SU-DHL-6 (cell line): ENCODE data around the gene SYNM.

Experiments used
- H2AFZ ChIP-seq: fragments of 200-600 bp; sonication (generic); 2 replicates; pipeline ENCODE4 v1.6.1; 2014; ENCODE audit warnings: low read depth, mild to moderate bottlenecking, moderate library complexity, mixed read lengths, antibody characterized with exemption, low read length; ENCODE audit not compliant: severe bottlenecking
- H3F3A ChIP-seq: fragments of 200-600 bp; shearing (Covaris generic); 2 replicates; pipeline ENCODE4 v1.6.0; 2016; ENCODE audit warnings: antibody characterized with exemption, mild to moderate bottlenecking; ENCODE audit not compliant: insufficient read depth
- H3K27ac ChIP-seq: fragments of 200-600 bp; sonication (generic); 2 replicates; pipeline ENCODE4 v1.5.1; 2016; ENCODE audit warnings: low read depth, mild to moderate bottlenecking, low read length, moderate library complexity, mixed read lengths
- H3K27me3 ChIP-seq: fragments of 200-600 bp; sonication (generic), shearing (Covaris generic); 2 replicates; pipeline ENCODE4 v1.6.0; 2014; ENCODE audit warnings: mild to moderate bottlenecking, low read length
- H3K36me3 ChIP-seq: fragments of 200-600 bp; sonication (generic); 2 replicates; pipeline ENCODE4 v1.6.1; 2014; ENCODE audit warnings: mild to moderate bottlenecking, low read length, mixed read lengths
- H3K4me2 ChIP-seq: fragments of 300-600, 200-600 bp; shearing (Covaris generic), sonication (generic); 2 replicates; pipeline ENCODE4 v1.6.0; 2014; ENCODE audit warnings: low read length, low read depth, mild to moderate bottlenecking; ENCODE audit not compliant: poor library complexity, severe bottlenecking
- H3K4me3 ChIP-seq: fragments of 200-600 bp; sonication (generic); 2 replicates; pipeline ENCODE4 v1.5.1; 2014; ENCODE audit warnings: antibody characterized with exemption, low read length, mild to moderate bottlenecking, mixed read lengths; ENCODE audit not compliant: insufficient read depth, poor library complexity, severe bottlenecking
- H3K79me2 ChIP-seq: fragments of 200-600 bp; sonication (generic); 2 replicates; pipeline ENCODE4 v1.6.1; 2014; ENCODE audit warnings: mild to moderate bottlenecking, low read length, moderate library complexity; ENCODE audit not compliant: insufficient read depth
- H3K9ac ChIP-seq: fragments of 200-600 bp; sonication (generic); 2 replicates; pipeline ENCODE4 v1.7.0; 2014; ENCODE audit warnings: mild to moderate bottlenecking, low read length
- H3K9me2 ChIP-seq: fragments of 200-600 bp; sonication (generic); replicated peaks from 2 replicates; pipeline ENCODE4 v1.6.1; 2014; ENCODE audit warnings: low read length; ENCODE audit not compliant: insufficient read depth
- H3K9me3 ChIP-seq: fragments of 200-600 bp; sonication (generic); 2 replicates; pipeline ENCODE4 v1.6.1; 2014; ENCODE audit warnings: low read length, mixed read lengths; ENCODE audit not compliant: insufficient read depth
- H4K20me1 ChIP-seq: fragments of 200-600 bp; sonication (generic); 2 replicates; pipeline ENCODE4 v1.6.1; 2014; ENCODE audit warnings: low read depth, mild to moderate bottlenecking, antibody characterized with exemption, low read length, moderate library complexity, mixed read lengths
- CTCF ChIP-seq: fragments of 200-600 bp; sonication (generic); IDR thresholded peaks from one replicate; pipeline ENCODE4 v1.5.1; 2017; ENCODE audit warnings: antibody characterized with exemption, mild to moderate bottlenecking, low read length, moderate library complexity; ENCODE audit not compliant: insufficient read depth, poor library complexity, severe bottlenecking
- EZH2phosphoT487 ChIP-seq: fragments of 200-600 bp; sonication (generic), shearing (Covaris generic); conservative IDR thresholded peaks from 2 replicates; pipeline ENCODE4 v1.6.1; 2018; ENCODE audit warnings: mild to moderate bottlenecking, antibody characterized with exemption, low read length, moderate library complexity, mixed read lengths

The SYNM gene

GRCh38 chr15:99131441-99132023 is 26.7 kb downstream of the SYNM start:
- no peak overlapping the region for H2AFZ ChIP-seq
- no peak overlapping the region for H3K4me3 ChIP-seq
- no peak overlapping the region for H3K4me2 ChIP-seq
- H3K9me2 ChIP-seq = no peaks in the 10 kb centered on the region
- no peak overlapping the region for H3K9ac ChIP-seq
- no peaks in the 10 kb centered on the region for H3K79me2 ChIP-seq
- H4K20me1 ChIP-seq = no peaks in the 10 kb centered on the region
- no peaks in the 10 kb centered on the region for H3K27me3 ChIP-seq
- H3F3A ChIP-seq = no peaks in the 10 kb centered on the region
- TF ChIP-seq CTCF (no peak), EZH2phosphoT487 (no peak)
- H3K9me3 ChIP-seq = no peaks in the 10 kb centered on the region
- no peak overlapping the region for H3K27ac ChIP-seq
- H3K36me3 ChIP-seq = no peaks in the 10 kb centered on the region

DNA sequence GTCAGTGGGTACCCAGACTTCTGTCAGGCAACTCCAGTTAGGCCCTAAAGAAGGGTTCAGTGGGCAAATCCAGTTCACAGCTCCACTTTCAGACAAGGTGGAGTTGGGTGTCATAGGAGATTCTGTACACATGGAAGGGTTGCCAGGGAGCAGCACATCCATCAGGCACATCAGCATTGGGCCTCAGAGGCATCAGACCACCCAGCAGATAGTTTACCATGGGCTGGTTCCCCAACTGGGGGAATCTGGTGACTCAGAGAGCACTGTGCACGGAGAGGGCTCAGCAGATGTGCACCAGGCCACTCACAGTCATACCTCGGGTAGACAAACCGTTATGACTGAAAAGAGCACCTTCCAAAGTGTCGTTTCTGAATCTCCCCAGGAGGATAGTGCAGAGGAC is 27.2 kb downstream of the SYNM start:
- Histone ChIP-seq H3K27me3 (no peaks in the 10 kb centered on the region), H3K9me2 (no peaks in the 10 kb centered on the region), H4K20me1 (no peaks in the 10 kb centered on the region), H3K9me3 (no peaks in the 10 kb centered on the region), H2AFZ (no peak overlapping the region), H3K79me2 (no peaks in the 10 kb centered on the region), H3K9ac (no peak overlapping the region), H3F3A (no peaks in the 10 kb centered on the region), H3K4me2 (no peak overlapping the region), H3K27ac (no peak overlapping the region), H3K36me3 (no peaks in the 10 kb centered on the region), H3K4me3 (no peak overlapping the region)
- no peak for TF ChIP-seq EZH2phosphoT487
- TF ChIP-seq CTCF = no peak

DNA sequence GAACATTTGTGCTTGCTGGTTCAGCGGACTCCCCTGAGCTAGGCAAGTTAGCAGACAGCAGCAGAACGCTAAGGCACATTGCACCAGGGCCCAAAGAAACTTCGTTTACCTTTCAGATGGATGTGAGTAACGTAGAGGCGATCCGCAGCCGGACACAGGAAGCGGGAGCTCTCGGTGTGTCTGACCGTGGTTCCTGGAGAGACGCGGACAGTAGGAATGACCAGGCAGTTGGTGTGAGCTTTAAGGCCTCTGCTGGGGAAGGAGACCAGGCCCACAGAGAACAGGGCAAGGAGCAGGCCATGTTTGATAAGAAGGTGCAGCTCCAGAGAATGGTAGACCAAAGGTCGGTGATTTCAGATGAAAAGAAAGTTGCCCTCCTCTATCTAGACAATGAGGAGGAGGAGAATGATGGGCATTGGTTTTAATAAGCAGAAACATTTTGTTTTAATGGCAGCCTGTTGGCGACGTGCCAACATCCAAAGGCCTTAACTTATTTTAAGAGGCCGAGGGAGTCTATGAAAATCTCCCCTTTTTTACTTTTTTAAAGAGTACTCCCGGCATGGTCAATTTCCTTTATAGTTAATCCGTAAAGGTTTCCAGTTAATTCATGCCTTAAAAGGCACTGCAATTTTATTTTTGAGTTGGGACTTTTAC is 27.9 kb downstream of the SYNM start:
- Histone ChIP-seq H4K20me1 (no peaks in the 10 kb centered on the region), H3K27ac (no peak overlapping the region), H3K27me3 (no peaks in the 10 kb centered on the region), H3K36me3 (no peaks in the 10 kb centered on the region), H3K9me2 (no peaks in the 10 kb centered on the region), H2AFZ (no peak overlapping the region), H3K9ac (no peak overlapping the region), H3K79me2 (no peaks in the 10 kb centered on the region), H3F3A (no peaks in the 10 kb centered on the region), H3K4me3 (no peak overlapping the region), H3K9me3 (no peaks in the 10 kb centered on the region), H3K4me2 (no peak overlapping the region)
- no peak for TF ChIP-seq CTCF
- no peak for TF ChIP-seq EZH2phosphoT487
